HG03469 (cell line): ENCODE data around the gene SIGLEC12.
"Not testable (repeated sequence)": the region's sequence is repeated elsewhere in the genome, so short reads cannot be mapped to it uniquely, and the experiment has no call there.

Experiments used
- ATAC-seq: cut with Tn5 transposase; IDR thresholded peaks from one replicate; pipeline ENCODE4 v1.9.1; 2021; ENCODE audit warnings: mild to moderate bottlenecking, moderate library complexity, moderate number of reproducible peaks; ENCODE audit not compliant: unreplicated experiment

The SIGLEC12 gene

GRCh38 chr19:51460164-51460992 lies 41.2 kb downstream of the SIGLEC12 start:
- no peak for ATAC-seq

GRCh38 chr19:51458899-51459505 lies 42.6 kb downstream of the SIGLEC12 start:
- no peak for ATAC-seq

GRCh38 chr19:51458051-51458645 lies 43.5 kb downstream of the SIGLEC12 start, which contains the start of gene SIGLEC8:
Gene SIGLEC8 (minus strand): TSS chr19:51458454. CDS start chr19:51458387, 67 bp downstream.
- no peak for ATAC-seq

GRCh38 chr19:51457351-51458013 lies 44.1 kb downstream of the SIGLEC12 start:
- no peak for ATAC-seq

GRCh38 chr19:51456541-51457290 lies 44.9 kb downstream of the SIGLEC12 start:
- ATAC-seq: no peak

GRCh38 chr19:51450730-51451307 lies 50.8 kb downstream of the SIGLEC12 start:
- ATAC-seq: no peak

GRCh38 chr19:51448411-51449016 lies 53.1 kb downstream of the SIGLEC12 start:
- ATAC-seq: no peak

GRCh38 chr19:51448011-51448410 lies 53.6 kb downstream of the SIGLEC12 start:
- no peak for ATAC-seq

- ATAC-seq: not testable (repeated sequence)
Measured at GRCh38 chr19:51447510-51447909, 54.1 kb downstream of the SIGLEC12 start.

GRCh38 chr19:51441410-51442390 lies 59.9 kb downstream of the SIGLEC12 start:
- peak; percentile 76 for ATAC-seq
